22Rv1 (cell line): ENCODE measurements around the gene GABBR1.

Experiments
- ZFX ChIP-seq: fragments of 450-650 bp; IDR thresholded peaks from 2 replicates; pipeline ENCODE4 v1.6.1; 2017; ENCODE audit warnings: antibody characterized with exemption, borderline replicate concordance
- TF ChIP-seq, protein P1 (sequence below): fragments of 450-650 bp; IDR thresholded peaks from 2 replicates; pipeline ENCODE4 v1.5.1; 2017; ENCODE audit warnings: mild to moderate bottlenecking

DNA sequence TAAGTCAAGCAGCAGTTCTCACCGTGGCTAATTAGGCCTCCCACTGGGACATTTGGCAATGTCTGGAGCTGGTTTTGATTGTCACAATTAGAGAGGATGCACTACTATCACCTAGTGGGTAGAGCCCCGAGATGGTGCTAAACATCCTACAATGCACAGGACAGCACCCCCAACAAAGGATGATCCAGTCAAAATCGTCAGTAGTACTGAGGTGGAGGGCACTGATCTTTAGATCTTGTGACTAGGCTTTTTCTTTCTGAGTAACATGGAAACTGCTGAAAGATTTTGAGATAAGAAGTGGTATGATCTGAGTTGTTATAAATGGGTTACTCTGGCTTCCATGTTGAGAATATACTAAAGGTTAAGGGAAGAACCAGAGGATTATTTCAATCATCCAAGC is 85.4 kb downstream of the GABBR1 start:
- TF ChIP-seq, protein P1, sequence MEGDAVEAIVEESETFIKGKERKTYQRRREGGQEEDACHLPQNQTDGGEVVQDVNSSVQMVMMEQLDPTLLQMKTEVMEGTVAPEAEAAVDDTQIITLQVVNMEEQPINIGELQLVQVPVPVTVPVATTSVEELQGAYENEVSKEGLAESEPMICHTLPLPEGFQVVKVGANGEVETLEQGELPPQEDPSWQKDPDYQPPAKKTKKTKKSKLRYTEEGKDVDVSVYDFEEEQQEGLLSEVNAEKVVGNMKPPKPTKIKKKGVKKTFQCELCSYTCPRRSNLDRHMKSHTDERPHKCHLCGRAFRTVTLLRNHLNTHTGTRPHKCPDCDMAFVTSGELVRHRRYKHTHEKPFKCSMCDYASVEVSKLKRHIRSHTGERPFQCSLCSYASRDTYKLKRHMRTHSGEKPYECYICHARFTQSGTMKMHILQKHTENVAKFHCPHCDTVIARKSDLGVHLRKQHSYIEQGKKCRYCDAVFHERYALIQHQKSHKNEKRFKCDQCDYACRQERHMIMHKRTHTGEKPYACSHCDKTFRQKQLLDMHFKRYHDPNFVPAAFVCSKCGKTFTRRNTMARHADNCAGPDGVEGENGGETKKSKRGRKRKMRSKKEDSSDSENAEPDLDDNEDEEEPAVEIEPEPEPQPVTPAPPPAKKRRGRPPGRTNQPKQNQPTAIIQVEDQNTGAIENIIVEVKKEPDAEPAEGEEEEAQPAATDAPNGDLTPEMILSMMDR = no peak
- TF ChIP-seq ZFX = no peak
